HG03469 (cell line): Measurements from ENCODE around the gene CDC34.

ENCODE experiments used
- ATAC-seq: cut with Tn5 transposase; IDR thresholded peaks from one replicate; pipeline ENCODE4 v1.9.1; 2021; ENCODE audit warnings: mild to moderate bottlenecking, moderate library complexity, moderate number of reproducible peaks; ENCODE audit not compliant: unreplicated experiment

The CDC34 gene

GRCh38 chr19:540867-541637 lies 9.5 kb downstream of the CDC34 start:
- no peak for ATAC-seq

GRCh38 chr19:541699-542098 lies 10.1 kb downstream of the CDC34 start:
- ATAC-seq = no peak

GRCh38 chr19:542173-542866 lies 10.8 kb downstream of the CDC34 start:
- no peak for ATAC-seq

- no peak for ATAC-seq
These were observed 12.5 kb downstream of the CDC34 start, which contains the start of gene GZMM for GRCh38 chr19:543910-544608. Gene GZMM (plus strand): TSS chr19:544053. CDS start chr19:544072, 19 bp downstream.

- ATAC-seq = no peak
These were observed 15.6 kb downstream of the CDC34 start for GRCh38 chr19:547117-547516.

GRCh38 chr19:547836-548720 lies 16.5 kb downstream of the CDC34 start:
- ATAC-seq = no peak

GRCh38 chr19:548886-549830 lies 17.6 kb downstream of the CDC34 start:
- no peak for ATAC-seq

- no peak for ATAC-seq
These were observed 23.3 kb downstream of the CDC34 start for GRCh38 chr19:554817-555216.

- ATAC-seq = no peak
These were observed 23.9 kb downstream of the CDC34 start for GRCh38 chr19:555474-555808.

GRCh38 chr19:556611-557382 lies 25.2 kb downstream of the CDC34 start:
- no peak for ATAC-seq

GRCh38 chr19:558770-559439 lies 27.3 kb downstream of the CDC34 start:
- no peak for ATAC-seq

- ATAC-seq = no peak
These were observed 28.6 kb downstream of the CDC34 start for GRCh38 chr19:560121-560520.

- ATAC-seq = no peak
These were observed 34.8 kb downstream of the CDC34 start for GRCh38 chr19:566403-566802.

GRCh38 chr19:566844-567243 lies 35.3 kb downstream of the CDC34 start:
- no peak for ATAC-seq

GRCh38 chr19:567296-567900 lies 35.8 kb downstream of the CDC34 start:
- no peak for ATAC-seq

- ATAC-seq = no peak
These were observed 38.7 kb downstream of the CDC34 start for GRCh38 chr19:570251-570686.

GRCh38 chr19:570937-571565 lies 39.5 kb downstream of the CDC34 start:
- no peak for ATAC-seq
